ENCODE measurements around the gene ATOSA.

The ATOSA gene

GRCh38 chr15:52680761-52681160 is 1.6 kb upstream of the ATOSA start:
- no peak overlapping the region for H3K4me3 ChIP-seq (ENCODE audit: low read depth, low read length)
- TF ChIP-seq CTCF (IDR thresholded peaks at IDR 0.05; ENCODE audit: low read depth, low read length, missing control alignments), result no peak
- DNase-seq (ENCODE audit: low read depth), result no peak
- in situ Hi-C loops (cut with HindIII; ENCODE audit: low sequenced_read_pairs), result no loop called here

GRCh38 chr15:52680041-52680391 is 828 bp upstream of the ATOSA start:
- DNase-seq (ENCODE audit: low read depth), result no peak
- H3K4me3 ChIP-seq (ENCODE audit: low read depth, low read length), result peak overlapping the region; percentile 81
- TF ChIP-seq CTCF (IDR thresholded peaks at IDR 0.05; ENCODE audit: low read depth, low read length, missing control alignments), result no peak
- in situ Hi-C loops (cut with HindIII; ENCODE audit: low sequenced_read_pairs), result no loop called here

- no peak for TF ChIP-seq CTCF (IDR thresholded peaks at IDR 0.05; ENCODE audit: low read depth, low read length, missing control alignments)
- in situ Hi-C loops (cut with HindIII; ENCODE audit: low sequenced_read_pairs), result no loop called here
- peak overlapping the region; percentile 81 for H3K4me3 ChIP-seq (ENCODE audit: low read depth, low read length)
- no peak for DNase-seq (ENCODE audit: low read depth)
Observed at GRCh38 chr15:52678468-52679231, 538 bp downstream of the ATOSA start.

GRCh38 chr15:52677593-52678467 is 1.4 kb downstream of the ATOSA start:
- no peak for DNase-seq (ENCODE audit: low read depth)
- peak overlapping the region; percentile 81 for H3K4me3 ChIP-seq (ENCODE audit: low read depth, low read length)
- in situ Hi-C loops (cut with HindIII; ENCODE audit: low sequenced_read_pairs), result no loop called here
- no peak for TF ChIP-seq CTCF (IDR thresholded peaks at IDR 0.05; ENCODE audit: low read depth, low read length, missing control alignments)

GRCh38 chr15:52674831-52675230 is 4.4 kb downstream of the ATOSA start:
- DNase-seq (ENCODE audit: low read depth), result no peak
- no peak overlapping the region for H3K4me3 ChIP-seq (ENCODE audit: low read depth, low read length)
- in situ Hi-C loops (cut with HindIII; ENCODE audit: low sequenced_read_pairs), result no loop called here
- TF ChIP-seq CTCF (IDR thresholded peaks at IDR 0.05; ENCODE audit: low read depth, low read length, missing control alignments), result no peak

- no peak for DNase-seq (ENCODE audit: low read depth)
- in situ Hi-C loops (cut with HindIII; ENCODE audit: low sequenced_read_pairs), result no loop called here
- no peak overlapping the region for H3K4me3 ChIP-seq (ENCODE audit: low read depth, low read length)
- no peak for TF ChIP-seq CTCF (IDR thresholded peaks at IDR 0.05; ENCODE audit: low read depth, low read length, missing control alignments)
Observed at GRCh38 chr15:52673734-52674133, 5.5 kb downstream of the ATOSA start.
